BE2C (cell line): Measurements from ENCODE around the gene RASGRP1.

Source experiments
- DNase-seq: peaks from one replicate; pipeline ENCODE4 v3.0.0-alpha.2; 2020
- H3K27me3 ChIP-seq: fragments of 250-450 bp; sonication (Bioruptor Pico); 2 replicates; pipeline ENCODE4 v1.5.1; 2020; ENCODE audit warnings: mild to moderate bottlenecking
- H3K36me3 ChIP-seq: fragments of 250-450 bp; sonication (Bioruptor Pico); 2 replicates; pipeline ENCODE4 v1.5.1; 2020; ENCODE audit warnings: mild to moderate bottlenecking
- H3K4me1 ChIP-seq: fragments of 250-450 bp; sonication (Bioruptor Pico); 2 replicates; pipeline ENCODE4 v1.5.1; 2020
- H3K4me3 ChIP-seq: 2 replicates; pipeline ENCODE4 v1.5.1; 2011; ENCODE audit warnings: low read depth, low read length
- H3K9me3 ChIP-seq: fragments of 250-450 bp; sonication (Bioruptor Pico); 2 replicates; pipeline ENCODE4 v1.5.1; 2020
- TF ChIP-seq, protein P1 (sequence below): IDR thresholded peaks from 2 replicates; pipeline ENCODE4 v1.5.1; 2012; ENCODE audit warnings: mild to moderate bottlenecking, low read depth, low read length

Gene RASGRP1

DNA sequence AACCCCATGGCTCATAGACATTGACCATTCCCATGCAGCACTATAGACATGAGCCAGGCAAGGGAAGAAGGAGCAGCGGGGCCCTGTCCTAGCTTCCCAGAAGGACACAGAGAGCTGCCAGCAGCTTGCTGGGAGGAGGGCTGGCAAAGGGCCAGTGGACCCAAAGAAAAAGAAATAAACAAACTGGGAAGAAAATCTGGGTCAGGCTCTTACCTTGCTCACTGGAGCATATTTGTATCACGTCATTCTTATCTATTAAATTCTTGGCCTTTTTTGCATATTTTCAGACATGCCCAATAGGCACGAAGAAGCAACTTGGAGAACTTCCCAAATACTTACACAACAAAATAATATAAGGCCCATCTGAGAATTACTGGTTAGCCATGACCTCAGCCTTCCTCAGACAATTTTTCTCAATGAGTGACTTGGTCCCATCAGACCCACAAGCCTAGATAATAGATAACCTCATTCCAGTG is 28.4 kb downstream of the RASGRP1 start:
- Histone ChIP-seq H3K9me3 (no peaks in the 10 kb centered on the region), H3K4me1 (no peaks in the 10 kb centered on the region), H3K36me3 (no peaks in the 10 kb centered on the region), H3K27me3 (0 out of 2 replicates have a peak, but pooled peaks cover 4% of the 10 kb centered on the region), H3K4me3 (no peak overlapping the region)
- no peak for DNase-seq
- TF ChIP-seq, protein P1, sequence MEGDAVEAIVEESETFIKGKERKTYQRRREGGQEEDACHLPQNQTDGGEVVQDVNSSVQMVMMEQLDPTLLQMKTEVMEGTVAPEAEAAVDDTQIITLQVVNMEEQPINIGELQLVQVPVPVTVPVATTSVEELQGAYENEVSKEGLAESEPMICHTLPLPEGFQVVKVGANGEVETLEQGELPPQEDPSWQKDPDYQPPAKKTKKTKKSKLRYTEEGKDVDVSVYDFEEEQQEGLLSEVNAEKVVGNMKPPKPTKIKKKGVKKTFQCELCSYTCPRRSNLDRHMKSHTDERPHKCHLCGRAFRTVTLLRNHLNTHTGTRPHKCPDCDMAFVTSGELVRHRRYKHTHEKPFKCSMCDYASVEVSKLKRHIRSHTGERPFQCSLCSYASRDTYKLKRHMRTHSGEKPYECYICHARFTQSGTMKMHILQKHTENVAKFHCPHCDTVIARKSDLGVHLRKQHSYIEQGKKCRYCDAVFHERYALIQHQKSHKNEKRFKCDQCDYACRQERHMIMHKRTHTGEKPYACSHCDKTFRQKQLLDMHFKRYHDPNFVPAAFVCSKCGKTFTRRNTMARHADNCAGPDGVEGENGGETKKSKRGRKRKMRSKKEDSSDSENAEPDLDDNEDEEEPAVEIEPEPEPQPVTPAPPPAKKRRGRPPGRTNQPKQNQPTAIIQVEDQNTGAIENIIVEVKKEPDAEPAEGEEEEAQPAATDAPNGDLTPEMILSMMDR = no peak

DNA sequence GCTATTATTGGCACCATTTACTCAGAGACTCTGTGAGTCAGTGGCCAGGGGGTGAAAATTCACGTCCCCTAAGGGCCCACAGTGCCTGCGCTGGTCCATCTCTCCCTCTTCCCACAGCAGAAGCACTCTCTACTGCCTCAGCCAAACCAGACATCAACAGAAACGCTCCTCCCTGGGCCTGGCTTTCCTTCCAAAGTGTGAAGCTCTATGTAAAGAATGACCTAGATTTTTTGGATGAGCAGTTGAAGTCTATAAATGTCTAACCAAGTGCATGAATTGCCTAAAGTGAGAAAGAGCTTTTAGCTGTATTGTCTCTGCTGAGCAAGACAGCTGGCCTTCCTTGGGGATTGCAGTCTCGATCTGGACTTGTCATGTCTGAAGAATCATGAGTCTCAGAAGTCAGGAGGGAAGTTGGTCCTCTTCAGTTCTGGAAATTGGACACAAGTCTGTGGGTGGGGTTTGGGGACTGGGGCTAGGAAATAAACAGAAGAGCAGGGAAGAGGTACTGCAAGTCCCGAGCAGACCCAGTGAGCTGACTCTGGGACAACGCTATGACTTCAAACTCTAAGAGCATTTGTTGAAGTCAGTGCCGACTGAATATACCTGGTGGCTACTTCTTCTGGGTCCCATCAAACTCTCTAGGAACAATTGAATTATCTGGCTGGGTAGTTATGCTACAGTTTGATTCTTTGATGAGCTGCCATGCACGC is 29.0 kb downstream of the RASGRP1 start:
- Histone ChIP-seq H3K4me1 (no peaks in the 10 kb centered on the region), H3K4me3 (no peak overlapping the region), H3K27me3 (0 out of 2 replicates have a peak, but pooled peaks cover 4% of the 10 kb centered on the region), H3K9me3 (no peaks in the 10 kb centered on the region), H3K36me3 (no peaks in the 10 kb centered on the region)
- no peak for DNase-seq
- TF ChIP-seq, protein P1 = no peak

DNA sequence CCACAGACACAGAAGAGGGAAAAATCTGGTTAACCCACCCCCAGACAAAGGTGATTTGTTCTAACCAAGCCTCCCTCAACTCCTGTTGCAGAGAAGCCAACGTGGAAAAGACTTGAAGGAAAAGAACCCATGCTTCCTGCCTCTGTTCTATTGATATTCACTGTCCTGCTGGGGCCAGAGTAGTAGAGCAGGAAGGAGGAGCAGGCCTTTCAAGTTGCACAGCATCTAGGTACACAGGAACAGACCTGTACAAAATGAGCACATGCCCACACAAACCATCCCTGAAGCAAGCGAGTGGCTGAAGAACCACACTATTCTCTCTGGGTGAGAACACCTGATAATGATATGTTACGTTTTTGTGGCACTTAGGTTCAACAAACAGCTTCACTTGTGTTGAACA is 29.9 kb downstream of the RASGRP1 start:
- TF ChIP-seq, protein P1 = no peak
- no peak overlapping the region for H3K4me3 ChIP-seq
- no peak for DNase-seq
- H3K9me3 ChIP-seq = no peaks in the 10 kb centered on the region
- H3K36me3 ChIP-seq = no peaks in the 10 kb centered on the region
- H3K27me3 ChIP-seq = 0 out of 2 replicates have a peak, but pooled peaks cover 4% of the 10 kb centered on the region
- no peaks in the 10 kb centered on the region for H3K4me1 ChIP-seq

DNA sequence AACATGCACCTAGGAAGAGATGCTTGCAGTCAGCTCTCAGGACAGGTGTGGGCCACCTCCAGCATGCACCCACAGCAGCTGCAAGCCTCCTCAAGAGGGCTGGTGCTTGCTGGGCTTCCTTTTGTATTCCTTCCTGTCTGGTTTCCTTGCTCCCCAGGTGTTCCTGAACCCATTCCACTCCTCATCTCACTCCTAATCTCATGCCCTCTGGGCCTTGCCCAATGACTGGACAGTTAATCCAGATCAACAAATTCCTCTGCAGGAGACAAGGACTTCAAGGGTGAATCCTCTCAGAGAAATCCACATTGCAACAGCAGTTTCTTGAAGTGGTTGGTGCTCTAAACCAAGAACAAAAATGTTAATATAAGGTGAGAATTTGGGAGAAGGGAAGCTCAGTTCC is 30.7 kb downstream of the RASGRP1 start:
- no peak for DNase-seq
- Histone ChIP-seq H3K9me3 (no peaks in the 10 kb centered on the region), H3K4me1 (no peaks in the 10 kb centered on the region), H3K27me3 (0 out of 2 replicates have a peak, but pooled peaks cover 4% of the 10 kb centered on the region), H3K4me3 (no peak overlapping the region), H3K36me3 (no peaks in the 10 kb centered on the region)
- TF ChIP-seq, protein P1 = no peak

DNA sequence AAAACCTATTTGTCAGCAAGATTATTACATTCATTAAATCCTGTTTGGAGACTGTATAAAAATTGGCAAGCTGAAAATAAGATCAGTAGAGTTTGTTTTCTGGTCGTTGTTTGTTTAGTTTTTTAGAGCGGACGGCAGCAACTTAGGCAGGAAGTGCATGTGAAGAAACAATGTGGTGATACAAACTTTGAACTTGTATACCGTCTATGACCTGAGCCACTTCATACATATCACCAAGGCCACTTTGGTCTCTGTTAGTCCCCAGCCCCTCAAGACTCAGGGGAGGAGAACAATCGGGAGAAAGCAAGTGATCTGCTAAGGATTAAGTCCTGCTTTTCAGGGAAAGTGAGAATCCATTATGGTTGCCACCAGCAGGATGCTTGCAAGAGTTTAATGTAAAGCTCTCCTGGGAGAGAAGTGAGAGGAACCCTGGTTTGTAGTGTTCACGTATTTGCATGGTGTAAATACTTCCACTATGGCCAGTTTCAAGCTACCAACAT is 31.1 kb downstream of the RASGRP1 start:
- Histone ChIP-seq H3K9me3 (no peaks in the 10 kb centered on the region), H3K36me3 (no peaks in the 10 kb centered on the region), H3K27me3 (0 out of 2 replicates have a peak, but pooled peaks cover 4% of the 10 kb centered on the region), H3K4me1 (no peaks in the 10 kb centered on the region), H3K4me3 (no peak overlapping the region)
- DNase-seq = no peak
- TF ChIP-seq, protein P1 = no peak

GRCh38 chr15:38532728-38533127 is 31.9 kb downstream of the RASGRP1 start:
- H3K9me3 ChIP-seq = no peaks in the 10 kb centered on the region
- no peaks in the 10 kb centered on the region for H3K4me1 ChIP-seq
- H3K36me3 ChIP-seq = no peaks in the 10 kb centered on the region
- DNase-seq = no peak
- 0 out of 2 replicates have a peak, but pooled peaks cover 4% of the 10 kb centered on the region for H3K27me3 ChIP-seq
- TF ChIP-seq, protein P1 = no peak
- no peak overlapping the region for H3K4me3 ChIP-seq
